Endothelial cell of umbilical vein (primary cell): ENCODE measurements around the gene NDUFS1.
"Not testable (repeated sequence)": the region's sequence is repeated elsewhere in the genome, so short reads cannot be mapped to it uniquely, and the experiment has no call there.

ENCODE experiments used
- FOS ChIP-seq: IDR thresholded peaks from 2 replicates; pipeline ENCODE4 v1.6.1; 2011; ENCODE audit warnings: mild to moderate bottlenecking, low read length, moderate library complexity, borderline replicate concordance; ENCODE audit not compliant: insufficient read depth
- GATA2 ChIP-seq: IDR thresholded peaks from 2 replicates; pipeline ENCODE4 v1.7.0; 2011; ENCODE audit warnings: low read depth, mild to moderate bottlenecking, moderate library complexity, mixed read lengths, low read length; ENCODE audit not compliant: insufficient read length, insufficient read depth
- MYC ChIP-seq: IDR thresholded peaks from one replicate; pipeline ENCODE4 v1.6.1; 2011; ENCODE audit warnings: mild to moderate bottlenecking, low read depth, low read length
- POLR2AphosphoS5 ChIP-seq: IDR thresholded peaks from 2 replicates; pipeline ENCODE4 v1.6.1; 2012; ENCODE audit warnings: low read depth, mild to moderate bottlenecking, control low read depth, low read length, moderate library complexity; ENCODE audit not compliant: insufficient read depth

DNA sequence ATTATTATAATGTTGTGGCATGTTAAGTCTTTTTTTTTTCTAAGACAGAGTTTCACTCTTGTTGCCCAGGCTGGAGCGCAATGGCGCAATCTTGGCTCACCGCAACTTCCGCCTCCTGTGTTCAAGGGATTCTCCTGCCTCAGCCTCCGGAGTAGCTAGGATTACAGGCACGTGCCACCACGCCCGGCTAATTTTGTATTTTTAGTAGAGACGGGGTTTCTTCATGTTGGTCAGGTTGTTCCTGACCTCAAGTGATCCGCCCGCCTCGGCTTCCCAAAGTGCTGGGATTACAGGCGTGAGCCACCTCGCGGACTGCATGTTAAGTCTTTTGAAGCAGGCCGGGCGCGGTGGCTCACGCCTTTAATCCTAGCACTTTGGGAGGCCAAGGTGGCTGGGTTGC, 60.4 kb downstream of the NDUFS1 start:
- not testable (repeated sequence) for TF ChIP-seq POLR2AphosphoS5, GATA2, MYC, FOS
